KOPT-K1 (cell line): Measurements from ENCODE around the gene PYCR2.
"Not testable (repeated sequence)": the region's sequence is repeated elsewhere in the genome, so short reads cannot be mapped to it uniquely, and the experiment has no call there.

ENCODE experiments used
- H3K27ac ChIP-seq: fragments of 200-600 bp; sonication (generic); 2 replicates; pipeline ENCODE4 v1.5.1; 2016; ENCODE audit warnings: antibody characterized with exemption, mild to moderate bottlenecking, low read depth, low read length; ENCODE audit not compliant: poor library complexity, severe bottlenecking
- H3K36me3 ChIP-seq: fragments of 200-600 bp; sonication (generic); 2 replicates; pipeline ENCODE4 v1.5.1; 2017; ENCODE audit warnings: antibody characterized with exemption, mild to moderate bottlenecking, low read length, moderate library complexity; ENCODE audit not compliant: insufficient read depth
- H3K9me3 ChIP-seq: fragments of 200-600 bp; sonication (generic); 2 replicates; pipeline ENCODE4 v1.5.1; 2017; ENCODE audit warnings: antibody characterized with exemption, low read length, mild to moderate bottlenecking; ENCODE audit not compliant: insufficient read depth, poor library complexity, severe bottlenecking

Gene PYCR2

GRCh38 chr1:225949041-225949440 lies 25.0 kb upstream of the PYCR2 start:
- H3K27ac ChIP-seq = no peak overlapping the region
- H3K9me3 ChIP-seq = no peaks in the 10 kb centered on the region
- no peaks in the 10 kb centered on the region for H3K36me3 ChIP-seq

- H3K9me3 ChIP-seq = no peaks in the 10 kb centered on the region
- H3K36me3 ChIP-seq = no peaks in the 10 kb centered on the region
- no peak overlapping the region for H3K27ac ChIP-seq
These were observed 22.8 kb upstream of the PYCR2 start for GRCh38 chr1:225946803-225947202.

GRCh38 chr1:225946082-225946620 lies 22.1 kb upstream of the PYCR2 start:
- Histone ChIP-seq H3K9me3 (no peaks in the 10 kb centered on the region), H3K36me3 (no peaks in the 10 kb centered on the region), H3K27ac (no peak overlapping the region)

- Histone ChIP-seq H3K9me3 (no peaks in the 10 kb centered on the region), H3K36me3 (no peaks in the 10 kb centered on the region), H3K27ac (no peak overlapping the region)
These were observed 21.5 kb upstream of the PYCR2 start for GRCh38 chr1:225945564-225945963.

- Histone ChIP-seq H3K9me3 (no peaks in the 10 kb centered on the region), H3K36me3 (no peaks in the 10 kb centered on the region), H3K27ac (no peak overlapping the region)
These were observed 20.9 kb upstream of the PYCR2 start for GRCh38 chr1:225944951-225945350.

- Histone ChIP-seq H3K9me3 (no peaks in the 10 kb centered on the region), H3K36me3 (no peaks in the 10 kb centered on the region), H3K27ac (no peak overlapping the region)
These were observed 20.3 kb upstream of the PYCR2 start for GRCh38 chr1:225944387-225944786.

DNA sequence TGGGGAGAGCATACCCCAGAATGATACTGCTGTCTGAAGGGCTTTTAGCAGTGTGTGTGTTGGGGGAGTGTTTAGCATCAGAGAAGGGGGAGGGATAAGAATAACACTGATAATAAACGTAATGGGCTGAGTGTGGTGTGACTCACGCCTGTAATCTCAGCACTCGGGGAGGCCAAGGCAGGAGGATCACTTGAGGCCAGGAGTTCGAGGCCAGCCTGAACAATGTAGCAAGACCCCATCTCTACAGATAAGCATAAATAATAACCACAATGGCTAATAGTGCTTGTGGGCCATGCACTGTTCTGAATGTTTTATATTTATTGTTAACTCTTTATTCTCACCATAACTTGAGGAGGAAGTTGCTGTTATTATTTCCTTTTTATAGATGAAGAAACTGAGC lies 19.5 kb upstream of the PYCR2 start:
- no peaks in the 10 kb centered on the region for H3K9me3 ChIP-seq
- H3K27ac ChIP-seq = no peak overlapping the region
- no peaks in the 10 kb centered on the region for H3K36me3 ChIP-seq

DNA sequence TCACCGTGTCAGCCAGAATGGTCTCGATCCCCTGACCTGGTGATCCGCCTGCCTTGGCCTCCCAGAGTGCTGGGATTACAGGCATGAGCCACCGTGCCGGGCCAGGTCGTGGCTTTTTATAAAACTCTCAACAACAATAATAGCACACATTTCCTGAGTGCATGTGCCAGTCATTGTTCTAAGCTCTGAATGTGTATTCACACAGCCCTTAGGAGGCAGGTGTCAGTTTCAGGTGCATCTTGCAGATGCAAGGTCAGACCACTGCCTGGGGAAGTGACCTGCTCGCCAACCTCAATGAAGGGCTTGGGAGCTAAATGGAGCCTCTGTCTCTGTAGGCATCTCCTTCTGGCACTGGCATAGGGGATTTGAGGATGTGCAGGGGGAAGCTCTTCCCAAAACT lies 18.5 kb upstream of the PYCR2 start:
- Histone ChIP-seq H3K9me3 (no peaks in the 10 kb centered on the region), H3K27ac (no peak overlapping the region), H3K36me3 (no peaks in the 10 kb centered on the region)

GRCh38 chr1:225941942-225942222 lies 17.8 kb upstream of the PYCR2 start:
- no peak overlapping the region for H3K27ac ChIP-seq
- no peaks in the 10 kb centered on the region for H3K9me3 ChIP-seq
- H3K36me3 ChIP-seq = no peaks in the 10 kb centered on the region

- Histone ChIP-seq H3K36me3 (no peaks in the 10 kb centered on the region), H3K27ac (no peak within 1 kb of the TSS), H3K9me3 (no peaks in the 10 kb centered on the region)
These were observed 17.3 kb upstream of the PYCR2 start, which contains the start of gene LEFTY2 for GRCh38 chr1:225941187-225941941. Gene LEFTY2, minus strand, starts transcription at chr1:225941220. Its CDS starts 80 bp downstream, at chr1:225941140.

DNA sequence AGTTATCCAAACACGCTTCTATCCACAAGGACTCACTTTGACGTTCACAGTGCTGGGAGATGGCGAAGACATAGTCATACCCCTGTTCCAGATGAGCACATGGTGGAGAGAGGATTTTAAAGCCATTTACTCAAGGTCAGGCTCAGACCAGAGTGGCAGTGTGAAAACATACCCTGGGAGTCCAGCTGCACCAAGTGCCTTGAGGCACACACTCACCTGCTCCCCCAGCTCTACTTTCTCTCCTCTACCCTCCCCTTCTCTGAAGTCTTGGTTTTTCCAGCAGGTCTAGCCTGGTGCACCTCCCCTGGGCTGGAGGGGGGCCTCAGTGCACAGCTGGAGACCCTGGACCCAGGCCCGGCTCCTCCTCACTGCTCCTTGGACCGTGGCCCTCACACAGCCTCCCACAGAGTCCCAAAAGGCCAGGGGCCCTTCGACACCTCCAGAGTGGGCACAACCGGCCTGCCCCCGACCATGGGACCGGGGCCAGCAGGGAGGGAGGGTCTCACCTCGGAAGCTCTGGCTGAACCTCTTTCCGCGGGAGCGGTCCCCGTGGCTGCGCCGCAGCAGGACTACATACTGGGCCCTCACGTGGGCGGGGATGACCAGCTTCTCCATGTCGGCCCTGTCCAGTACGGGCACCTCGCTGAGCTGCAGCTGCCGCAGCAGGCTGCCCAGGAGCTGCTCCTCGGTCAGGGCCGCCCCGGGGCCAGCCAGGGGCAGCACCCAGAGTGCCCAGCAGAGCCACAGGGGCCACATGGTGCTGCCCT lies 16.5 kb upstream of the PYCR2 start:
- Histone ChIP-seq H3K36me3 (no peaks in the 10 kb centered on the region), H3K27ac (no peak overlapping the region), H3K9me3 (no peaks in the 10 kb centered on the region)

DNA sequence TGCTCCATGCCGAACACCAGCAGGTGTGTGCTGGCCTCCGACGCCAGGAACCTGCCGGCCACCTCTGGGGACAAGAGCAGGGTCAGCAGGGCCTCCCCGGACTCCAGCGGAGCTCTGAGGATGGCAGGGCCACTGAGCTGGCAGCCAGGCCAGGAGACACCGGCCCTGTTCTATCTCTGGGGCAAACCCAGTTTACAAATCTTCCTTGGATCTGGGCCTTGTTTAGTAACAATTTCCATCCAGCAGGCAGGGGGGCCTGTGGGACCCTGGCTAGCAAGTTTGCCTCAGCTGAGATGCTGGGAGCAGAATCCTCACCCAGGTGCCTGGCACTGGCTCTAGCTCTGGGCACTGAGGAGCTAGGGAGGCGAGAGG lies 15.9 kb upstream of the PYCR2 start:
- H3K36me3 ChIP-seq, H3K9me3 ChIP-seq, H3K27ac ChIP-seq: not testable (repeated sequence)

GRCh38 chr1:225939097-225939938 lies 15.3 kb upstream of the PYCR2 start:
- H3K9me3 ChIP-seq, H3K36me3 ChIP-seq, H3K27ac ChIP-seq: not testable (repeated sequence)

DNA sequence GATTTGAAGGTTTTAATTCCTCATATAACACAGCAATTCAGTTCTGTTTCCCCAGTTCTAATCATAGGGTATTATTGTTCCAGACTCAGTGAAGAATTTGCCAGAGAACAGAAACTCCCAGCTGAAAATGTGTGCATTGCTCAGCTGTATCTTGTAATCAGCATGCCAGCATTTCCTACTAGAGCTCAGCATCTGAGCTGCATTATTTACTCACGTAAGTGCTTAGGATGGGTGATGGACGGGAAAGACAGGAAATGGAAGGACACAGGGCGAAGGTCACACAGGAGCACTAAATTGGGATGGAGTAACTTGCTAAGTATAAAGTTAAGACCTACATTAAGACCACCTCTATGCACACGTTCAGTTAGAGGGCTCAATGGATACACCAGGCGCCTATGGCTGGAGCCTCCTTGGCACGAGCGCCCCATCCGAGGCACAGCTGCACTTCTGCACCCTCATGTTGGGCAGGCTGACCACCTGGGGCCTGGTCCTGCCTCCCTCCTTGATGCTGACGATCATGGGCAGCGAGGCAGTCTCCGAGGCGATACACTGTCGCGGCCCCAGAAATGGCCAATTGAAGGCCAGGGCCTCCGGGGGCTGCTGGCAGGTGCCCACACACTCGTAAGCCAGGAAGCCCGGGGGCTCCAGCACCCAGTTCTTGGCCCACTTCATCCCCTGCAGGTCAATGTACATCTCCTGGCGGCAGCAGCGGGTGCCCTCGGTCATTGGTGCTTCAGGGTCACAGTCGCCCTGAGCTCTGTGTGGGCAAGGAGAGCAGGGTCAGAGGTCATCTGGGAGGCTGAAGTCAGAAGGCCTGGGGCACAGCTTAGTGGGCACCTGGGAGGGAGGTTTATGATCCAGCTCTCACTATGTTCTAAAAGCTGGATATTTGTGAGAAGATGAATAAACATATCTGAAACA lies 13.3 kb upstream of the PYCR2 start:
- Histone ChIP-seq H3K36me3 (no peaks in the 10 kb centered on the region), H3K27ac (no peak overlapping the region), H3K9me3 (no peaks in the 10 kb centered on the region)
